HFFc6 (cell line): ENCODE results near the gene PITX3. TPM values are rescaled to one million over a fixed set of nuclear protein-coding genes. Genes with fewer than 3 reads are reported as not detected.

Experiments
- DNase-seq: peaks from one replicate; pipeline ENCODE4 v3.0.0-alpha.2; 2018
- H3K27ac Mint-ChIP-seq: 2 replicates; pipeline ENCODE4 v1.8.0; 2020; ENCODE audit warnings: mild to moderate bottlenecking, mixed read lengths
- H3K27me3 Mint-ChIP-seq: 2 replicates; pipeline ENCODE4 v1.8.0; 2021; ENCODE audit warnings: mild to moderate bottlenecking, moderate library complexity, mixed read lengths; ENCODE audit not compliant: insufficient read depth
- H3K36me3 Mint-ChIP-seq: 2 replicates; pipeline ENCODE4 v1.8.0; 2021; ENCODE audit warnings: low read depth, mixed read lengths
- H3K4me1 Mint-ChIP-seq: 2 replicates; pipeline ENCODE4 v1.8.0; 2020; ENCODE audit warnings: low read depth, mixed read lengths
- H3K4me3 Mint-ChIP-seq: 2 replicates; pipeline ENCODE4 v1.8.0; 2020; ENCODE audit warnings: mild to moderate bottlenecking, moderate library complexity, mixed read lengths
- H3K9me3 Mint-ChIP-seq: 2 replicates; pipeline ENCODE4 v1.8.0; 2020; ENCODE audit warnings: mild to moderate bottlenecking, mixed read lengths
- CTCF ChIP-seq: fragments of 200-600 bp; sonication (generic); IDR thresholded peaks from 2 replicates; pipeline ENCODE4 v1.5.0; 2021; ENCODE audit warnings: antibody characterized with exemption, mild to moderate bottlenecking
- total RNA-seq, 6 experiments: library from RNA; stranded (reverse); fragmentation: NEBNext Ultra II Directional; extraction: Animal tissue kit (Norgen Biotek cat#: 25700); gene quantifications; 2 replicates in 1 of 6; 3 replicates in 5 of 6; pipeline ENCODE4 v1.2.3, GENCODE V29; 2021

The PITX3 gene
- total RNA-seq, 6 experiments from 2014 or later: 0.14 TPM; not detected in 5

GRCh38 chr10:102241032-102241443 is 274 bp downstream of the PITX3 start:
- H3K4me3 Mint-ChIP-seq: peak overlapping the region; percentile 85
- no peak overlapping the region for H3K27ac Mint-ChIP-seq
- no peak for TF ChIP-seq CTCF
- no peaks in the 10 kb centered on the region for H3K9me3 Mint-ChIP-seq
- H3K27me3 Mint-ChIP-seq: peaks cover 14% of the 10 kb centered on the region
- H3K4me1 Mint-ChIP-seq: peaks cover 49% of the 10 kb centered on the region
- no peak for DNase-seq
- no peaks in the 10 kb centered on the region for H3K36me3 Mint-ChIP-seq

GRCh38 chr10:102240467-102241031 is 763 bp downstream of the PITX3 start:
- no peak overlapping the region for H3K27ac Mint-ChIP-seq
- H3K27me3 Mint-ChIP-seq: peaks cover 16% of the 10 kb centered on the region
- DNase-seq: no peak
- peak overlapping the region; percentile 85 for H3K4me3 Mint-ChIP-seq
- H3K9me3 Mint-ChIP-seq: no peaks in the 10 kb centered on the region
- no peaks in the 10 kb centered on the region for H3K36me3 Mint-ChIP-seq
- no peak for TF ChIP-seq CTCF
- H3K4me1 Mint-ChIP-seq: peaks cover 54% of the 10 kb centered on the region

- Mint-ChIP-seq H3K36me3 (no peaks in the 10 kb centered on the region), H3K4me3 (no peak overlapping the region), H3K9me3 (no peaks in the 10 kb centered on the region), H3K27me3 (peaks cover 20% of the 10 kb centered on the region), H3K4me1 (peaks cover 35% of the 10 kb centered on the region), H3K27ac (no peak overlapping the region)
- no peak for TF ChIP-seq CTCF
- no peak for DNase-seq
Measured at GRCh38 chr10:102237711-102238252, 3.5 kb downstream of the PITX3 start.

- DNase-seq: no peak
- no peaks in the 10 kb centered on the region for H3K36me3 Mint-ChIP-seq
- peak overlapping the region; percentile 29; the same call in 1 of the 2 replicates for H3K27ac Mint-ChIP-seq
- H3K4me1 Mint-ChIP-seq: peaks cover 22% of the 10 kb centered on the region
- H3K27me3 Mint-ChIP-seq: peaks cover 19% of the 10 kb centered on the region
- no peak for TF ChIP-seq CTCF
- H3K4me3 Mint-ChIP-seq: no peak overlapping the region
- H3K9me3 Mint-ChIP-seq: no peaks in the 10 kb centered on the region
Measured at GRCh38 chr10:102236006-102236405, 5.3 kb downstream of the PITX3 start.

- no peak overlapping the region for H3K4me3 Mint-ChIP-seq
- peaks cover 18% of the 10 kb centered on the region for H3K4me1 Mint-ChIP-seq
- H3K27me3 Mint-ChIP-seq: peaks cover 19% of the 10 kb centered on the region
- DNase-seq: peak; percentile 18
- no peaks in the 10 kb centered on the region for H3K9me3 Mint-ChIP-seq
- TF ChIP-seq CTCF: no peak
- H3K27ac Mint-ChIP-seq: peak overlapping the region; percentile 29; the same call in 1 of the 2 replicates
- H3K36me3 Mint-ChIP-seq: no peaks in the 10 kb centered on the region
Measured at GRCh38 chr10:102235598-102235920, 5.8 kb downstream of the PITX3 start.
